Renal cortical epithelial cell (primary cell): ENCODE results near the gene EIF6. TPM values are rescaled to one million over a fixed set of nuclear protein-coding genes. Genes with fewer than 3 reads are reported as not detected.

Experiments used
- DNase-seq: peaks from one replicate; pipeline ENCODE4 v3.0.0-alpha.2; 2011; ENCODE audit warnings: low read depth
- total RNA-seq: library from RNA; depleted of rRNA; stranded (reverse); fragments of >200 nt; gene quantifications from 2 replicates; pipeline ENCODE4 v1.2.3, GENCODE V29; 2014

Gene EIF6
- total RNA-seq, 1 donor from 2014 or later = 199 TPM

DNA sequence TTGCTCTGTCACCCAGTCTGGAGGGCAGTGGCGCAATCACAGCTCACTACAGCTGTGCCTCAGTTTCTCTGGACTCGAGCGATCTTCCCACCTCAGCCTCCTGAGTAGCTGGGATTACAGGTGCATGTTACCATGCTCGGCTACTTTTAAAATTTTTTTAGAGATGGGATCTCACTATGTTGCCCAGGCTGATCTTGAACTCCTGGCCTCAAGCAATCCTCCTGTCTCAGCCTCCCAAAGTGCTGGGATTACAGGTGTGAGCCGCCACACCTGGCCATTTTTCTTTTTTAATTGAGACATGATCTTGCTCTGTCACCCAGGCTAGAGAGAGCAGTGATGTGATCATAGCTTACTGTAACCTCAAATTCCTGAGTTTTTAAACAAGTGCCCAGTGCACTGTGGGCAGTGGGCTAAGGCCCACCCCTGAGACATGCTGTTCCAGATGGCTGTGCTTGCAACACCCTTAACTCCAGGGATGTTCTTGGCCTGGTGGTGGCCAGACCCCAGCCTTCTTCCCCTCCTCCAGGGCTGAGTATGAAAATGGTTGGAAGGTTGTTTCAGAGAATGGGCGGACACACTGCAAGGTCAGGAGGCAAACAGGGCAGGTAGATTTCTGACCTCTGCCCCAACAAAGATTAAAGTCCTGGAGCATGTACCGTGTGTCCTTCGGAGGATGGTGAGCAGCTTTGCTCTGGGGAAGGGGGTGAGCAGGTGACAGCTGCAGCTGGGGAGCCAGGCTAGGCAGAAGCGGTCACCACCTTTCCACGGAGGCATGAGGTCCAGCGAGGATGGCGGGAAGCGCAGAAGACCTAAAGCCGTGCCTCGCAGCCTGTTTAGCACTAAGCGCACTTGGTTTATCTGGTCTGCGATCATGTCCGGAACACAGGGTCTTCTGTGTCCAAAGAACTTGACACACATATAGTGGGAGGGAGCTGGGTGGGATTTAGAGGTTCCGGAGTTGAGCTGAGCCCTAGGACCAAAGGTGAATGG lies 9.0 kb upstream of the EIF6 start:
- no peak for DNase-seq

DNA sequence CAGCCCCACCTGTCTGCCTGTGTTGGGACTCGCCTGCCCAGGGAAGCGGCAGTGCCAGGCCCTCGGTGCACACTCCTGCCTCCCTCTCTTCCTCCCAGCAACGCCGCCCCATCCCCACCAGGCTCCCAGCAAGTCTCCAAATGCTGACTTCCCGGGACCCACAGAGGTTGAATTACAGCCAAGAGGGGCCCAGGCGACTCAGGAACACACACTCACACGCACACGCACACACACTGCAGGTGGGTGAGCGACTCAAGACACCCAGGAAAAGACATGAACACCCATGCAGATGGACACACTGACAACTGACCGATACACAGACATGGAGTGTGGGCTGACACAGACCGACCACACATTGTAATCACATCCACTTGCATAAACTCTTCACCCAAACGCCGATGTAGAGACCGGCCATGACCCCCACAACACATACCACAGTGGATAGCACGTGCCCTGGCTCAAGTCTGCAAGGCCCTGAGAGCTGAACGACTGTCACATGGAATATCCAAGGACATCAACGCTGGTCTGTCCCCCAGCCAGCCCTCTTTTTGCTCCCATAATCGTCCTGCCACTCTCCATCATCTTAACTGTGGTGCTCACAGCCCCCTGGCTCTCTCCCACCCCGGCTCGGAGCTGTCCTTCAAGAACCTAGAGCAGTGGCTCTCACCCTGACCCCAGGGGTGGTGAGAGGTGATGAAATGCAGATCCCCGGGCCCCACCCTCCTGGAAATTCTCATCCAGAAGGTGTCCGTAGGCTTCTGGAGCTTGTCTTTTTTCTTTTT lies 8.1 kb upstream of the EIF6 start:
- no peak for DNase-seq

DNA sequence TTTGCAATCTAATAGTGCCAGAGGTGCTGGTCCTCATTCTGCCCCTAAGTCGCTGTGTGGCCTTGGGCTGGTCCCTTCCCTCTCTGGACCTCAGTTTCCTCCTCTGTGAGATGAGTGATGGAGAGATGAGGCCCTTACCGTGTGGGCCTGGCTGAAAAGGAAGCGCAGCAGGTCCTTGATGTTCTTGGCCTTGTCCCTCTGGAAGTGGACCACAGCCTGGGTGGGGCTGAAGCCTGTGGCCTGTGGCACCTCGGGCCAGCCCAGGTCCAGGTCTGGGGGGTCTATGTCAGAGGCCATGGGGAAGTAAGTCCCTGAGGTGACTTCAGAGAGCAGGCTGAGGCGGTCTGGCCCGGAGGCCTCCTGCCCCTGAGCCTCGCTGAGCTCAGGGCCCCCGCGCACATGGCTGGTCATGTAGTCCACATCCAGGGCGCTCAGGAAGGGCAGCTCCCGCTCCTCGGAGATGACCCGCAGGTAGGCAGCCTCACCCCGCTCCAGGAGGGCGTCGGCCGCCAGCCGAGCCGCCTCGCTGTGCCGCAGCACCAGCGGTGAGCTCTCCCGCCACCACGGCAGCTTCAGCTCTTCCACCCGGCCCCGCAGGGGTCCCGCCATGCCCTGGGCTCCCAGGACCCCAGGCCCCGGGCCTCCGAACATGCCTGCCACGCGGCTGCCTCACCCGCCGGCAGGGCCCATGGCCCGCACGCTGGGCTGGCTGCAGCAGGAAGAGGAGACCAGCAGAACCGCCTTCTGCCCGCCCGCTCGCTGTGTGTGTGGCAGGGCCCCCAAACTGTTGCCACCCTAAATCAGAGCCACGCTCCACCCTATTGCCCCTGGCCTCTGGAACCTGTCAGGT lies 7.3 kb upstream of the EIF6 start, which contains the start of gene FAM83C:
TSS of gene FAM83C (minus strand) at position 772 of the 850 bp plus-strand sequence. CDS start at position 651, 121 bp downstream.
- no peak for DNase-seq

DNA sequence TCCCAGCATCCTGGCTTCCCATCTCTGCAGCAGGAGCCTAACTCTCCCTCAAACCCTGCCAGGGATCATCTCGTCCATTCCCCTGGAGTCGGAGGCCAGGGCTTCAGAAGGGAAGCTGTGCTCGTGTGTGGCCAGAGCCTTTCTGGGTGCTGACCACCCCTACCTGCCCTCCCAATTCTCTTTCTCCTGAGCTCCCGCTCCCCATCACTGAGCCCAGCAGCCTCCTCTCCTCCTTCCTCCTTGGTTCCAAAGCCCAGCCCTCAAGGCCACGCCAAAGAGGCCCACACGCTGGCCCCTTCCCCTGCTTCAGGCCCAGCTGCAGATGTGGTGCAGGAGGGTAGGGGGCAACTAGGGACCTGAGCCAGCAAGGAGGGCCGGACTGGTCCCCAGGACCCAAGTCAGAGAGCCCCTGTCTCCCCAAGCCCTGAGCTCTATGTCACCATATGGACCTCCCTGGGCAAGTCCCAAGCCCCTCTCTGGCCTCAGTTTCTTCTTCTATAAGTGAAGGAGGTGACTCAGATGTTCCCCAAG lies 6.4 kb upstream of the EIF6 start:
- DNase-seq = no peak

DNA sequence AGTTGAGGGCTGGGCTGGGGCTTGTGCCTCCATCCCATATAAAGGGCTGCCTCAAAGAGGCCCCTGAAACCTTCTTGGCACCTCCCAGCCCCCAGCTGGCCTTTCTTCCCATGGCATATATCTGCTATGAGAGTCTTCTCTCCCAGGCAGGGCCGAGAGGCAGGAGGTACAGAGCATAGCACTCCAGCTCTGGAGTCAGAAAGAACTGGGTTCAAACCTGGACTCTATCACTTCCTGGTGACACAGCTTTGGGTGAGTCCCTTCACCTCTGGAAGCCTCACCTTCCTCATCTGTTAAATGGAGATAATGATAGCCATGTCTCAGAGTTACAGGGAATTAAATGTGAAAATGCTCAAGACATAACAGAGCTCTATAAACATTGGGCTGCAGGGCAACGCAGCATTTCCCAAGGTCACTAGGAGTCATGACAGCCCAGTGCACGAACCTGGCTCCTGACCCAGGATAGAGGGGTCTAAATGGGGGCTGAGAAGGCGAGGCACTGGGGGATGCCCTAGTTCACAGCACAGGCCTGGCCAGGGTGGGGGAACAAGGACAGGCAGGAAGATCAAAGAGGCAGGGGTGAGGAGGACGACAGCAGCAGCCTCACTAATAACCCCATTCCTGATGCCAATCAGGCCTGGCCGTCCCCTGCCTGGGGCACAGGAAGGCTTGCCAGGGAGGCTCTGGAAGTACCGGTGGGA lies 5.8 kb upstream of the EIF6 start:
- DNase-seq = no peak

DNA sequence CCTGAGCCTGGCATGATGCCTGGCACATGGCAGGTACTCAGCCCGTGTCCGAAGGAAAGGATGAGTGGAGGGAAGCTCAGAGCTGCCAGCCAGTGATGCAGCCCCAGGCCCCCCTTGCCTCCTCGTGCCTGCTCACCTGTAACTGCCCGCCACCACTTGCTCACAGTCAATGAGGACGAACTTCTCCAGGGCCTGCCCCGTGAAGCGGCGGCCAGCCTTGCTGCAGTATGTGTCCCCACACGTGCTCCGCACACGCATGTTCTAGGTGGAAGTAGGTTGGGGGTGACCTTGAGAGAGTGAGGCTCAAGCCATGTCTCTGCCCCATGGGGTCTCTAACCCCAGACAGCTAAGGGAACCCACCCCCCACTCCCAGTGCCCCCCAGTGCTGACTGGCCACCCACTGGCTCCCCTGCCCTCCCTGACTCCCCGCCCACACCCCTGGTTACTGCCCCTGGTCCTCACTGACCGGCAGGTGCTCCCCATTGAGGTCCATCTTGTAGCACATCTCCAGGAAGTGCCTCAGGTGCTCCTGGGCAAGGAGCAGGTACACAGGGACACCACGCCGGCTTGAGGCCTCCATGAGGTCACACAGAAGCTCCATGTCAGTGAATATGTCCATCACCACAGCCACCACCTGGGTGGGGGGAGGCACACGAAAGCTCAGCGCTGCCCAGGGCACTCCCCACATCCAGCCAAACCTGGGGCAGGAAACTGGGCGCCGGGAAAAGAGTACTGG lies 3.9 kb upstream of the EIF6 start:
- no peak for DNase-seq

DNA sequence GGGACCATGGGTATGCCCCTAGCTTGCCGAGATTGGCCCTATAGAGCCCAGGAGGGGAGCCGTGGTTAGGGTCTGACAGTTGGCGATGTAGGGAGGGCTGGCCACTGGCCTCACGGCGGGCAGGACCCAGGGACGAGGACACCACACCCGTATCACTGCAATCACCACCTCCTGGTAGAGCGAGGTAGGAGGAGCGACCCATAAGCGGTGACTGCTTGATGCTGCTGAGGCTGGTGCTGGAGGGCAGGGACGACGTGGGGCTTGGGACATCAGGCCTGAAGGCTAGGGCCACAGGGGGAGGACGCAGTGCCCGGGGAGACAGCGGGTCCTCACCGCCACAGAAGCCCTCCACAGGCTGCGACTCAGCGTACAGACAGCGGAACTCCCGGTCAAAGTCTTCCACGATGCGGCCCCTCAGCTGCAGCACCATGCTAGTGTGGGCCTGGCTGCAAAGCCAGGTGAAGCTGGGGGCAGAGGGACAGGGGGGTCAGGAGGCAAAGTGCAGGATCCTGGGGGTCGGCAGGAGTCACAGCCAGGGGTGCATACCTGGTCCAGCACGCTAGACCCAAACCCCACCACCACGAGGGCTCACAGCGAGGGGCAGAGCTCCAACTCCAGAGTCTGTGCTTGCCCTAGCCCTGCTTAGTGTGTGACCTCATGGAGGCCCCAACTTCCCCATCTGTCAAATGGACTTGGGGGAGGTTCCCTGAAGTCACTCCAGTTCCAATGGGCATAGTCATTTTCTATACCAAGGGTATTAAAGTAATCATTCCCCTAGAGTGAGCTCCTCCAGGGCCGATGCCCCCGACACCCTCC lies 3.1 kb upstream of the EIF6 start:
- DNase-seq = no peak

DNA sequence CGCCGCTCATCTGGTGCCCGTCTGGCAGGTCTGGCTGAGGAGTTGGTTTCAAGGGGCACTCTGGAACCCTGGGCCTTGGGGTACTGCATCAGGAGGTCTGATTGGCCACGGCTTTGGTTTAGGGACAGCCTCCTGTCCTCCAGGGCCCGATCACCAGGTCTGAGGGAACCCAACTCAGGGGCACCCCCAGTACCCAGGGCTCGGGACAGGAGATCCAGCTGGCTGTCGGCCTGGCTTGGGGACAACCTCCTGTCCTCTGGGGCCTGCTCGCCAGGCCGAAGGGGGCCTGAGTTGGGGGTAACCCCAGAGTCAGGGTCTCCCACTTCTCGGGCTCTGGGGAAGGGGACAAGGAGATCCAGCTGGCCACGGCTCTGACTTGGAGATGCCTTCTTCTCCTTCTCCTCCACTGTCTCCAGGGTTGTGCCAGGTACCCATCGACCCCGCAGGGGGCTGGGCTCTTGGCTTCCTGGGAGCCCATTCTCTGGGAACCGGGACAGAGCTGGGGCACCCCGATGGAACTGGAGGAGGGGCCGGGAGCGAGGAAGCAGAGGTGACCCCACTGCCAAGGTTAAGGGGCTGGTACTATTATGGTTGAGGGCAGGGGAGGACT lies 2.4 kb upstream of the EIF6 start:
- no peak for DNase-seq

DNA sequence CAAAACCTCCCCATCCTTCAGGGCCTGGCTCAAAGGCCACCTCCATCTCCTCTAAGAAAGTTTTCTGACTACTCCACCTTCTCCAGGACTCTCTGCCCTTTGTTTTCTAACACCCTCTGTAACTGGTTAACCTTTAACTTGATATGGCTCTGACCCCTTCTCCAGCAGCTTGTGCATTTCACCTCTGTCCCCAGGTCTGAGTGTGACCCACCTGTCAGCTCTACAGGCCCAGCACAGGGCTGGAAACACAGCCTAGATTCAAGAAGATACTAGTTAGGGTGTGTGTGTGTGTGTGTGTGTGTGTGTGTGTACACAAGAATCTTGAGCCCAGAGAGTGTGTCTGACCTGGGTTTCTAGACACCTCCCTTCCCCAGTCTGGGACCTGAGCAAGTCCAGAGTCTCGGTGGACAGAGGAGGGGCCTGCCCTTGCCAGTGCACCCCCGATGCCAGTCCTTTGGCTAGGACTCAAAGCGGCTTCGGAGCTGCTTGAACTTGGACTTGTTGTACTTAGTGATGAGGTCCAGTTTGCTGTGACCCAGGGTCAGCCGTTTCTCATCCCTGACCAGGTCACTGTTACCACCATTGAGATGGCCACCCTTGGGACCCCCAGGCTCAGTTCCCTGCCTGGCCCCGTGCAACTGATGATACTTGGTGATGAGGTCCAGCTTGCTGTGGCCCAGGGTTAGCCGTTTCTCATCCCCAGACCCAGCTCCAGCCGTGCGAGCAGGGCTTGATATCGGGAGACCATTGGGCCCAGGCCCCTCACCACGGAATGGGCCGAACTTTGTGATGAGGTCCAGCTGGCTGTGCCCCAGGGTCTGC lies 1.7 kb upstream of the EIF6 start:
- peak; percentile 41 for DNase-seq

DNA sequence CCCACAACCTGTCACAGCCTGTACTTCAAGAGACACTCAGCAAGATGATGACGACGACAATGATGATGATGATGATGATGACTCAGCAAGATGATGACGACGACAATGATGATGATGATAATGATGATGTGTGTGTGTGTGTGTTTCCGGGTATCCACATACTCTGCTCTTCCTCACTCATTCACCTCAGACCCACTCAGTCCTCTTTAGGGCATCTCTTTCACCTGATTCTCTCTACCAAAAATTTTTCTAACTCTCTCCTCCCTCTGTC lies 1.2 kb upstream of the EIF6 start:
- DNase-seq = no peak

DNA sequence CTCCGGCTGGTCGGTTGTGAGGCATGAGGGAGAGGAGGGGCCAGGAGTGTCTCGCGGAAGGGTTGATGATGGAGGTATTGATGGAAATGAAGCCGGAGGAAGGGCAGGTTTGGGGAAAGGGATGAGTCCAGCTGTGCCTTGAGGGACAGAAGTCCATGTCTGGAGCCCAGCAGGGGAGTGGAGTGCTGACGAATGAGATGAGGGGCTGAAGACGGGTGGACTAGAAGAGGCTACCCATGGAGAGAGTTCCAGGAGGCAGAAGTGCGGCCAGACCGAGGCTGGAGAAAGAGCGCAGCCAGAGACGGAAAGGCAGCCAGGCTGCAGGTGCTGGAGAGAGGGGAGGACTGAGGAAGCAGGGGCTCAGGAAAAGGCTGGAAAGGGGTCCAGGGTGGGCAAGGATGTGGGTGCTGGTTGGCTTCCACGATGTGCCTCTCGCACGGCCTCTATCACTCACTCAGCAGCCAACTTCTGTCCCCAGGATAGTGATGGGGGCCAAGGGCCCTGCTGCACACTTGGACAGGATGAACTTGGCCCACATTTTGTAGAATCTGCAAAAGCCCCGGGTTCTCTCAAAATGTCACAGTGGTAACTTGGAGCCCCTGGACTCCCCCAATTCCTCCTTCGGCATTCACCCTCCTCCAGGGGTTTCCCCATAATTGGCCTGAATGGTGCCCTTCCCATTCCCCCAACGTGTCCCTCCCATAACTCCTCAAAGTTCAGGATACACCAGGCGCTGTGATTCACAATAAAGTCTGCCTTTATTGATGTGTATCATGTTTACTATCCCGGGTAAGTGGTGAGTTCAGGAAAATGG lies 627 bp upstream of the EIF6 start:
- no peak for DNase-seq

DNA sequence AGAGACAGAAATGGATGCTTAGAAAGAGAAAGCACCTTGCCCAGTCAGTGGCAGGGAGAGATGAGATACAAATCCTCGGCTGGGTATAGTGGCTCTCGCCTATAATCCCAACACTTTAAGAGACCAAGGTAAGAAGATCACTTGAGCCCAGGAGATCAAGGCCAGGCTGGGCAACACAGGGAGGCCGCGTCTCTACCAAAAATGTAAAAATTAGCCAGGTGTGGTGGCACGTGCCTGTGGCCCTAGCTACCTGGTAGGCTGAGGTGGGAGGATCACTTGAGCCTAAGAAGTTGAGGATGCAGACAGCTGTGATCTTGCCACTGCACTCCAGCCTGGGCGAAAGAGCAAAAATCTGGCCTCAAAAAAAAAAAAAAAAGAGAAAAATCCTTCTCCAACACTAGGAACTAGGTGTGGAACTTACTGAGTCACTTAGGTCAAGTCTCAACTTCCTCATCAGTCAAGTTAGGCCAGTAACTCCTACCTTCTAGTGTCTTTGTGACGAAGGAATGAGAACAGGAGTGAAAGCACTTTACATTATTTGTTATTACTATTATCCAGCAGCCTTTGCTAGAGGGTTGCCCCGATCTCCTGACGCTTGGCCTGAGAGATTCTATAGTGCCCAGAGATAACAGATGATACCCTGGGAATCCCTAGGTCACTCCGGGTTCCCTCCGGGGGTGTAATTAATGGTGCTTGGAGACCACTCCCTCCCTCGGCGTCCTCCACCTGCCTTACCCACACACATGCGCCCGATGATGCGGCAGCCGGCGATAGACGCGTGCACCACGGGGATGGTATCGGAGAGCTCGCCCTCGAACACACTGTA lies 918 bp downstream of the EIF6 start:
- no peak for DNase-seq

DNA sequence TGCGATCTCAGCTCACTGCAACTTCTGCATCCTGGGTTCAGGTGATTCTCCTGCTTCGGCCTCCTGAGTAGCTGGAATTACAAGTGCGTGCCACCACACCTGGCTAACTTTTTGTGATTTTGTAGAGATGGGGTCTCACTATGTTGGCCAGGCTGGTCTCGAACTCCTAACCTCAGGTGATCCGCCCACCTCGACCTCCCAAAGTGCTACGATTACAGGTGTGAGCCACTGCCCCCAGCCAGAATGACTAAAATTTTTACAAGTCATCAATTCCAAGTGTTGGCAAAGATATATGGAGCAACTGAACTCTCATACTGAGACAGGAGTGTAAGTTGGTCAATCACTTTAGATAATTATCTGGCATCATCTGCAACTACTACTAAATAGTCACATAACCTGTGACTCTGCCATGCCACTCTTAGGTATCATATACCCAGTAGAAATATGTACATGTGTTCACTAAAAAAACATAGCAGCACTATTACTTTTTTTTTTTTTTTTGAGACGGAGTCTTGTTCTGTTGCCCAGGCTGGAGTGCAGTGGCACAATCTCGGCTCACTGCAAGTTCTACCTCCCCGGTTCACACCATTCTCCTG lies 3.0 kb downstream of the EIF6 start:
- DNase-seq = no peak

DNA sequence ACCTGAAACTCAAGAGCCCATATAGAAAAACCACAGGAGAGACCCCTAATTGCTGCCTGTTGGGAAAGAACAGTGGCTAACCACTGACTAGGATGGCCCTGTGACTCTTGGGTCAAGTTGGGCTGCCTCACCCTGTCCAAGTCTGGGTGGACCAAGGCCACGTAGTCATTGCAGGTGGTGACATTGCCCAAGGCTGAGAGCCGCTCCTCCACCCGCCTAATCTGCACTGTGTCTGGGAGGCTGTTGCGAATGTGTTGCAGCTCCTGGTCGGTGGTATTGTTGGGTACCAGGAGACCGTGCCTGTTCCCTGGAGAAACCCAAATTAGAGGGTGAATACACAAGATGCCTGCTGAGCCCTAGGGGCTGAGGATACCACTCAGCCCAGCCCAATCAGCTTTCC lies 4.0 kb downstream of the EIF6 start:
- DNase-seq = no peak

DNA sequence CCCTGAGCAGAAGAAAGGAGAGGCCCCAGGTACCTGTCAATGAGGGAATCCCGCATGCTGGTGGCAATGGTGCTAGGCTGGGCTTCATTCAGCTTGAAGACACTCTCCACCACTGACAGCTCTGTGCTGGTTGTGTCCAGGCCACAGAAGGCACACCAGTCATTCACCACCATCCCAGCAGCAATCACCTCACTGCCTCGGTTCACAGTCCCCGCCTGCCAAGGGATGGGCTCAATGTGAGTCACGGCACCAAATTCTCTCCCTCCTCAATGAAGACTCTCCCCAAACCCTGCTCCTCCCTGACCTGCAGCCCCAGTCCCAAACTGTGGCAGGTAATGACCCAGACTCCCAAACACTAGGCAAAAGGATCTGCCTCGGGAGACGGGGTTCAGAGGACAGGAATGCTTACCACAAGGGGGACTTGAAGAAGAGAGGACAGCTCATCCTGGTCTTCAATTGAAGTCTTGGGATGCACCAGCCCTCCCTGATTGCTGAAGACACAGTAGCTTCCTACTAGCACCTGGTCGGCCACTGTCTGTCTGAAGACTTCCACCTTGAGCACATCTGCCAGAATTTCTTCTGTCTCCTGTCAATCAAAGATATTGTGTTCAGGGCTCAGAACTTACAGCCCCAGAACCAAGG lies 4.9 kb downstream of the EIF6 start:
- no peak for DNase-seq

DNA sequence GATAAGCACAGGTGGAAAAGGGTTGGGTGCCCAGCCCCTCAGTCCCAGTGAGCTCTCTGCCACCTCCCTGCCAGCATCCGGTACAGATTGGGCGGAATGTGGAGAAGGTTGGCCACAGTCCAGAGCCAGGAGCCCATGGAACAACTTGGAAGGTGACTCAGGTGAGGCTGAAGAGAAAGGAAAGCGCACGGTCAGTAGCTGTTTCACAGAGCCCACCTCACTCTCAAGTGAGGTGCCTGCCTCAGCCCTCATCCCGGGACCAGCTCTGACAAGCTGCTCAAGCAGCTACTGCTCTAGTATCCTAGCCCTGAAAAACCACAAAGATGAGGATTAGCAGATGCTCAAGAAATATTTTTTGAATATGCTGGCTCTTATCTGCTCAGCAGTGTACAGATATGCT lies 5.5 kb downstream of the EIF6 start:
- DNase-seq = no peak
